OCI-LY1 (cell line): ENCODE results near the gene SLC12A3.

ENCODE experiments used
- H2AFZ ChIP-seq: fragments of 200-600 bp; sonication (generic), shearing (Covaris generic); 2 replicates; pipeline ENCODE4 v1.6.0; 2014; ENCODE audit warnings: antibody characterized with exemption, mild to moderate bottlenecking, low read length
- H3F3A ChIP-seq: fragments of 200-600 bp; sonication (generic), shearing (Covaris generic); 2 replicates; pipeline ENCODE4 v1.6.0; 2014; ENCODE audit warnings: mild to moderate bottlenecking, antibody characterized with exemption, low read length, moderate library complexity; ENCODE audit not compliant: insufficient read depth
- H3K27ac ChIP-seq: fragments of 200-600 bp; sonication (generic); 2 replicates; pipeline ENCODE4 v1.5.1; 2014; ENCODE audit warnings: low read length, mixed run types, mild to moderate bottlenecking, low read depth; ENCODE audit not compliant: poor library complexity, severe bottlenecking
- H3K27me3 ChIP-seq: fragments of 200-600 bp; sonication (generic); 2 replicates; pipeline ENCODE4 v1.6.0; 2014; ENCODE audit warnings: antibody characterized with exemption, mild to moderate bottlenecking, low read length, moderate library complexity; ENCODE audit not compliant: insufficient read depth
- H3K36me3 ChIP-seq: fragments of 200-600 bp; sonication (generic); 2 replicates; pipeline ENCODE4 v1.6.1; 2014; ENCODE audit warnings: mild to moderate bottlenecking, antibody characterized with exemption, low read length, moderate library complexity, mixed read lengths; ENCODE audit not compliant: insufficient read depth
- H3K4me1 ChIP-seq: fragments of 200-600 bp; sonication (generic); 2 replicates; pipeline ENCODE4 v1.5.1; 2014; ENCODE audit warnings: mild to moderate bottlenecking, low read length, moderate library complexity; ENCODE audit not compliant: insufficient read depth, severe bottlenecking
- H3K4me2 ChIP-seq: fragments of 200-600 bp; sonication (generic), shearing (Covaris generic); 2 replicates; pipeline ENCODE4 v1.6.1; 2014; ENCODE audit warnings: low read length
- H3K4me3 ChIP-seq: fragments of 200-600 bp; sonication (generic); 2 replicates; pipeline ENCODE4 v1.5.1; 2014; ENCODE audit warnings: low read length, low read depth, mild to moderate bottlenecking, mixed read lengths; ENCODE audit not compliant: poor library complexity, severe bottlenecking
- H3K79me2 ChIP-seq: fragments of 200-600 bp; shearing (Covaris generic); 2 replicates; pipeline ENCODE4 v1.6.1; 2016; ENCODE audit warnings: mixed run types, low read length, mixed read lengths; ENCODE audit not compliant: insufficient read depth
- H3K9ac ChIP-seq: fragments of 200-600 bp; sonication (generic), shearing (Covaris generic); 2 replicates; pipeline ENCODE4 v1.6.1; 2014; ENCODE audit warnings: mild to moderate bottlenecking, low read length, mixed read lengths
- H3K9me2 ChIP-seq: fragments of 200-600 bp; sonication (generic), shearing (Covaris generic); 2 replicates; pipeline ENCODE4 v1.6.1; 2014; ENCODE audit warnings: low read depth, mild to moderate bottlenecking, low read length, mixed read lengths
- H3K9me3 ChIP-seq: fragments of 200-600 bp; shearing (Covaris generic); 2 replicates; pipeline ENCODE4 v1.6.1; 2014; ENCODE audit warnings: low read length, mixed read lengths
- H4K20me1 ChIP-seq: fragments of 200-600 bp; sonication (generic), shearing (Covaris generic); 2 replicates; pipeline ENCODE4 v1.6.0; 2016; ENCODE audit warnings: mild to moderate bottlenecking, low read length; ENCODE audit not compliant: insufficient read depth
- EZH2 ChIP-seq: fragments of 200-600 bp; sonication (generic), shearing (Covaris generic); IDR thresholded peaks from 2 replicates; pipeline ENCODE4 v1.8.0; 2017; ENCODE audit warnings: borderline replicate concordance, mixed run types, mild to moderate bottlenecking, antibody characterized with exemption, low read length, moderate library complexity, mixed read lengths
- TF ChIP-seq, protein P1 (sequence below): fragments of 200-600 bp; sonication (generic), shearing (Covaris generic); IDR thresholded peaks from 2 replicates; pipeline ENCODE4 v1.5.1; 2017; ENCODE audit warnings: mild to moderate bottlenecking, antibody characterized with exemption, low read length, moderate library complexity, mixed read lengths

Gene SLC12A3

DNA sequence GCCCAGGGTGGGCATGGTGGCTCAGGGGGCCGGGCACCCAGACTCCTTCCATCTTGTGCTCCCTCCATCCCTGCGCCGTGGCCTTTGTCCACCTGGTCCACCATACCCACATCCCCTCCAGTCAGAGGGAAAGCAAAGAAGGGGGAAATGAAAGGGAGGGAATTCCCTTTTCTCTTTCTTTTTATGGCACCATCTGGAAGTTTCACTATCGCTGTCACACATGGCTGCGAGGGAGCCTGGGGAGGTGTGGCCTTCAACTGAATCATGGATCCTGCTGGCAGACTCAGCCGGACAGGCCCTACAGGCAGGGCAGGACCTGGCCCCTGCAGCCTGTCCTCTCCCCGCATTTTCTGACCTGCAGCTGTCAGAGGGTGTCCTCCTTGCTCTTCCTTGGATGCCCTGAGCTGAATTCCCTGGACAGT is 6.2 kb downstream of the SLC12A3 start:
- Histone ChIP-seq H2AFZ (no peak overlapping the region), H3F3A (no peaks in the 10 kb centered on the region), H3K27ac (no peak overlapping the region), H3K79me2 (no peaks in the 10 kb centered on the region), H3K4me1 (peaks cover 22% of the 10 kb centered on the region), H4K20me1 (no peaks in the 10 kb centered on the region), H3K9me2 (no peaks in the 10 kb centered on the region), H3K9ac (no peak overlapping the region), H3K36me3 (no peaks in the 10 kb centered on the region), H3K4me2 (no peak overlapping the region), H3K27me3 (no peaks in the 10 kb centered on the region), H3K4me3 (no peak overlapping the region), H3K9me3 (no peaks in the 10 kb centered on the region)
- no peak for TF ChIP-seq EZH2
- TF ChIP-seq, protein P1, sequence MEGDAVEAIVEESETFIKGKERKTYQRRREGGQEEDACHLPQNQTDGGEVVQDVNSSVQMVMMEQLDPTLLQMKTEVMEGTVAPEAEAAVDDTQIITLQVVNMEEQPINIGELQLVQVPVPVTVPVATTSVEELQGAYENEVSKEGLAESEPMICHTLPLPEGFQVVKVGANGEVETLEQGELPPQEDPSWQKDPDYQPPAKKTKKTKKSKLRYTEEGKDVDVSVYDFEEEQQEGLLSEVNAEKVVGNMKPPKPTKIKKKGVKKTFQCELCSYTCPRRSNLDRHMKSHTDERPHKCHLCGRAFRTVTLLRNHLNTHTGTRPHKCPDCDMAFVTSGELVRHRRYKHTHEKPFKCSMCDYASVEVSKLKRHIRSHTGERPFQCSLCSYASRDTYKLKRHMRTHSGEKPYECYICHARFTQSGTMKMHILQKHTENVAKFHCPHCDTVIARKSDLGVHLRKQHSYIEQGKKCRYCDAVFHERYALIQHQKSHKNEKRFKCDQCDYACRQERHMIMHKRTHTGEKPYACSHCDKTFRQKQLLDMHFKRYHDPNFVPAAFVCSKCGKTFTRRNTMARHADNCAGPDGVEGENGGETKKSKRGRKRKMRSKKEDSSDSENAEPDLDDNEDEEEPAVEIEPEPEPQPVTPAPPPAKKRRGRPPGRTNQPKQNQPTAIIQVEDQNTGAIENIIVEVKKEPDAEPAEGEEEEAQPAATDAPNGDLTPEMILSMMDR: no peak

DNA sequence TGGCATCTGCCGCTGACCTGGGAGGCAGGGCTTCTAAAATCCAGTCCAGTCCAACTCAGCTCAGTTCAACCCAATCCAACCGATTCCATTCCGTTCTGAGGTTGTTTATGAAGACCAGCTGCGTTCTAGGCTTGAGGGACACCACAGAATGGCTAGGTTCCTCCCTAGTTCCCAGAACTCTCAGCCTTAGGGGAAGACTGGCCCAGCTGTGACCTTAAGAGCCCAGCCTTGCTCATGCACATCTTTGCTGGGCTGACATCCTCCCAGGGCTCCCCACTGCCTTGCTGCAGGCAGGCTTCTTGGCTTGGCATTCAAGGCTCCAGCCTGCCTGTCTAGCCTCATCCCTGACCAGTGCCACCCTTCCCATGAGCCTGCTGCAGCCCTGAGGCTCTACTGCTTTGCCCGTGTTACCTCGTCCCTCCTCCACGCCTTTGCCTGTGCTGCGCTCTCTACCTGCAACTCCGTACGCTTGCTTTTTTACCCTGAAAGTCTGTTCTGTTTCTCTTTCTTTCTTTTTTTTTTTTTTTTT is 7.9 kb downstream of the SLC12A3 start:
- H3K4me1 ChIP-seq: peaks cover 17% of the 10 kb centered on the region
- H3F3A ChIP-seq: no peaks in the 10 kb centered on the region
- no peaks in the 10 kb centered on the region for H3K9me3 ChIP-seq
- no peak overlapping the region for H3K4me2 ChIP-seq
- no peaks in the 10 kb centered on the region for H3K27me3 ChIP-seq
- H3K79me2 ChIP-seq: no peaks in the 10 kb centered on the region
- no peak overlapping the region for H2AFZ ChIP-seq
- no peaks in the 10 kb centered on the region for H4K20me1 ChIP-seq
- H3K27ac ChIP-seq: no peak overlapping the region
- no peaks in the 10 kb centered on the region for H3K36me3 ChIP-seq
- no peaks in the 10 kb centered on the region for H3K9me2 ChIP-seq
- TF ChIP-seq, protein P1: no peak
- TF ChIP-seq EZH2: no peak
- H3K9ac ChIP-seq: no peak overlapping the region
- no peak overlapping the region for H3K4me3 ChIP-seq

DNA sequence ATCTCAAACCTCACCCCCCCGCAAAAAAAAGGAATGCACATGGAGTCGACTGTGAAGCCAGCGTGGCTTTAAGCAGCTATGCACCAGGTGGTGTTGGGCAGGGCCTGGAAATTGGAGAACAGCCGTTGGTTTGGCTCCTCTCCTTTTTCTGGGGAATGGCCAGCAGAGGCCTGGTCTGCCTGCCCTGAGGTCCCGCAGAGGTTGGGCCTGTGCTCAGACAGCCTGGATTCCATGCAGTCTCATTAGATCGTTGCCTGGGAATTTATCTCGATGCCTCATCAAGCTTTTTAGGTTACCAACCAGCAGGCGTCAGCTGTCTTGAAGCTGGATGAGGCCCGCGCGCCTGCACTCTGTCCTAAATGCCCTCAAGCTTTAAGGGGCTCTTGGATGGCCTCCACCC is 9.8 kb downstream of the SLC12A3 start:
- Histone ChIP-seq H3K9me3 (no peaks in the 10 kb centered on the region), H3K9me2 (no peaks in the 10 kb centered on the region), H3K4me3 (no peak overlapping the region), H3K4me2 (no peak overlapping the region), H3K27ac (no peak overlapping the region), H3K4me1 (peaks cover 6% of the 10 kb centered on the region), H3K27me3 (no peaks in the 10 kb centered on the region), H4K20me1 (no peaks in the 10 kb centered on the region), H3K79me2 (no peaks in the 10 kb centered on the region), H3F3A (no peaks in the 10 kb centered on the region), H3K9ac (no peak overlapping the region), H3K36me3 (no peaks in the 10 kb centered on the region), H2AFZ (no peak overlapping the region)
- TF ChIP-seq EZH2: no peak
- TF ChIP-seq, protein P1: no peak
